NCI-H82 treated with DMSO at 0.1 percent for 48 hours (cell line): ENCODE results near the gene GALNT16.
"Not testable (repeated sequence)": the region's sequence is repeated elsewhere in the genome, so short reads cannot be mapped to it uniquely, and the experiment has no call there.

Source experiments
- DNase-seq: peaks from one replicate; lab custom pipeline; 2025; ENCODE audit not compliant: unreplicated experiment; lab: John Stamatoyannopoulos, UW

The GALNT16 gene

DNA sequence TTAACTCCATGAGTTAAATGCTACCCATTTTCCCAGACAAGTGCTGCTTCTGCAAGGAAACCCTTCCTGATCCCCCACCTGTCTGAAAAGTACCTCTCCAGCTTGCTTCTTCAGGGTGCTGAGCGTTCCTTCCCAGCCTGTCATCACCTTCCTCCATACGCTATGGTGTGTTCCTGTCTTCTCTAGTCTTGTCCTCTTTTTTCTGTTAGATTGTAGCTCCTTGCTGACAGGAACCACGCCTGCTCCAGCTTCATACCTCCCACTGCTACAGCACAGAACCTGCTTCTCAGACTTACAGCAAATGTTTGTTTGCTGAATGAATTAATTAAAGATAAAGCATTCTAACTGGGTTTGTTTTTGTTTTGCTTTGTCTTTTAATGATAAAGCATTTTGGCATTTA lies 99.0 kb downstream of the GALNT16 start:
- no peak for DNase-seq

DNA sequence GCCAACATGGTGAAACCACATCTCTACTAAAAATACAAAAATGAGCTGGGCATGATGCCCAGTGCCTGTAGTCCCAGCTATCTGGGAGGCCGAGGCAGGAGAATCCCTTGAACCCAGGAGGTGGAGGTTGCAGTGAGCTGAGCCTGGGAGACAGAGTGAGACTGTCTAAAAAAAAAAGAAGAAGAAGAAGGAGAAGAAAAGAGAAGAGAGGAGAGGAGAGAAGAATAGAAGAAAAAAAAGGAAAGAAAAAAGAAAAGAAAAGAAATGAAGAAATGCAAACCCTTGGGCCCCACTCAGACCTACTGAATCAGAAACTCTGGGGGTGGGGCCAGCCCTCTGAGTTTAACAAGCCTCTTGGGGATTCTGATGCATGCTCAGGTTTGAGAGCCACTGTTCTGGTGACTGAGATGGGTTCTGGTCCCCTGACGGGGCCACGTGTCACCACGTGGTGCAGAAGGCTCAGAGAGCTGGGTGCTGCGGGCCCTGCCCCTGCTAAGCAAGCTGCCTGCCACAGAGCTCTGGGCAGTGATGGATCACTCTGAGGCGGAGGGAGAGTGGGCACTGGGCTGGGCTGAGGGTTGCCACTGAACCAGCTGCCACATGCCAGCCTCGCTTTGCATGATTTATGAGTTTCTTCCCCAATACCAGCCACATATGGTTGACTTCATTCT lies 100.6 kb downstream of the GALNT16 start:
- no peak for DNase-seq

DNA sequence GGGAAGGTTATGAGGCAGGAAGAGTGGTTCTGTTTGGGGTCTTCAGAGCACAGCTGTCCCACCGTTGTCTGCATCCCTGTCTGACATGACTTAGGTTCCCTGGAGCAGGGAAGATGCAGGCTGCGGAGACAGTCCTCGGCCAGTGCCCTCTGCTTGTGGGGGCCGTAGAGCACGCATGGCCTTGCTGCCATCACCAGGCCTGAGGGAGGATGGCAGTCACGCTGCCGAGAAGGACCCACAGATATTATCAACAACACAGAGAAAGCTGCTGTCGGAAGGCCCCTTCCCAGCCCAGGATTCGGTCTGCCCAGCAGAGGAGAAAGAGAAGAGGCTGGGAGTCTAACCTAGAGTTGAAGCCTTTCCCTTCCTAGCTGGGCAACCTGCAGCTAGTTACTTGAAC lies 103.1 kb downstream of the GALNT16 start:
- DNase-seq, result no peak

DNA sequence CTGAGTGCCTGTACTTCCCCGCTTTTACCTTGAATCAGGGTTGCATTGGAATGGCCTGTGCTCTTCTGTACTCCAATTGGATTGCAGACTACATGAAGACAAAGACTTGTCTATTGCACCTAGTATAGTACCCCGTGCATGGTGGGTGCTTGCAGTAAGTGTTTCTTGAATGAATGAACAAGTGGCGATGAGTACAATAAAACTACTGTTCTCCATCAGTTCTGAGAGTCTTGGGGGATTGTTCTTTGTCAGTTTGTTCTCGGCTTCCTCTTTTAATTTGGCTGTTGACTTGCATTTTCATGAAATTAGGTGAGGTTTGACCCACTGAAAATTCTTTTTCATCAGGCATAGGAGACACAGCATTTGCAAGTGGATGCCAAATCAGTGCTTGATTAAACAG lies 104.0 kb downstream of the GALNT16 start:
- no peak for DNase-seq

DNA sequence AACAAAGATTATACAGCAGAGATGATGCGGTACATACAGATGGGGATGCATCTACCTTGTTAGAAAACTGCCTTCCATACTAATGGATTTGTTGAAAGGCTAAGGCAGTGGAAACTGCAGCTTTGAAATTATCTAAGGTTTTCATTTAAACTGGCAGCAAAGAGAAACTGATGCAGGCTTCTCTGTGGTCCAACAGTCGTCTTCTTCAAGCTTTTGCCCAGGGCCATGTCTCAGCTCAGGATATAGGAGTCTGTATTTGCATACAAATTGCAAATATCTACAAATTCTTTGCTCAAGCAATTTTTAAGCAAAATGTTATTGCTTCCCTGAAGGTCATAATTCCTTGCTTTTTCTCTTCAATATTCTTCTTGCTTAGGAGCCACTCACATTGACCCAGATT lies 104.4 kb downstream of the GALNT16 start:
- no peak for DNase-seq

DNA sequence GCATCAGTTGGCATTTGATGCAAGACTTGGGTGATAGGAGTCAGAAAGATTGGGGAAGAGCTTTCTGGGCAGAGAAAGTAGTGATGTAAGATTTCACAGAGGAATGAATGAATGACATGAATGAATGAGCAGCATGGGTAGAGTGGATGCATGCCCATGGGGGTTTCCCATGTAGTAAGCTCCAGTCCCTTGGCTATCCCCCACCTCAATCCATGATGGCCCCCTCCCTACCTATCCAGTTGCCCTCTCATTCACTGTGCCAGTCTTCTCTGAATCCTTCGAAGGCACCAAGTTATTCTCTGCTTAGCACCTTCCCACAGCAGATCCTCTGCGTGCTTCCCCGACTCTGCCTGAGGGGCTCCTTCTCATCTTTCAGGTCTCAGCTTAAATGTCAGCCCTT lies 106.1 kb downstream of the GALNT16 start:
- DNase-seq, result no peak

DNA sequence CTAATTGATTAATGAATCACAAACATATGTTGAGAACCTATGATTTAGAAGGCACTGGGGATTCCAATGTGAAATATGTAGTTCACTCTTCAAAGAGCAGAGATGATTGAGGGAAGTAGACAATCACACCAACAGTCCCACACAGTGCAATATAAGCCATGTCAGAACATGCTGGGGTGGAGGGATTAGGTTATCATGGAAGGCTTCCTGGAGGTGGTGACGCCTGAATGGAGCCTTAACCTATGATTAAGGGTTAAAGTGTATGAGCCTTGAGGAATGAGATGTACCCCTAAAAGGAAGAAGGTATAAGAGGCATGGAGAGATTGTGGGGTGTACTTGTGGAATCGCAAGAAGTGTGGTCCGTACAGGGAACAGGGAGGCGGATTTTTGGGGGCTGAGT lies 106.8 kb downstream of the GALNT16 start:
- no peak for DNase-seq

DNA sequence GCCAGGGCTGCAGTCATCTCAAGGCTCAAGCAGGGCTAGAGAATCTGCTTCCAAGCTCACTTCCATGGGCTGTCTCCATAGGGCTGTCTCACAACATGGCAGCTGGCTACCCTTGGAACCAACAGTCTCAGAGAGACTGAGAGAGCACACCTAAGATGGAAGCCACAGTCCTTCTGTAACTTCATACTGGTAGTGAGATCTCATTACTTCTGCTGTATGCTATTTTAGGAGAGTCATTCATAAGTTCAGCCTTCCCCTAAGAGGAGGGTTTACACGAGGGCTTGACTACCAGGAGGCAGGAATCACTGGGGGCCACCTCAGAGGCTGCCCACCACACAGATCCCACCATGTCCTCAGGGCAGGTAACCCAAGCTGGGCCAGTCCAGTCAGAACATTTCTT lies 108.4 kb downstream of the GALNT16 start:
- no peak for DNase-seq

DNA sequence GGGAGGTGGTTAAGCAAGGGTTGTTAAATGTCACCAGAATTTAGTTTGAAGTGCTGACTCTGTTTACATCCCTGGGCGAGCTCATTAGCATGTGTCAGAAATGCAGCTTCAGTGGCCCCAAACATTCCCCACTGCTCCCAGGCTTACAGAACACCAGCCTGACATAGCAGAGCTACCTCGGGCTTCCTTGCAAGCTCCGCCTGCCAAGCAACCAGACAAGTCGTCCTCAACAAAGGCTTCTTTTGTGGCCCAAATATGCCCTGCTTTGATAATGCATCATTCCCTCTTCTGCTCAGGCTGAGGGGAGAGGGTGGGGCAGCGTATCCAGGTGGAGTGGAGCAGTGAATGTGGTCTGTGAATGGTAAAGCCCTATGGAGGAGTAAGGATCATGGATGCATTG lies 110.1 kb downstream of the GALNT16 start:
- no peak for DNase-seq

DNA sequence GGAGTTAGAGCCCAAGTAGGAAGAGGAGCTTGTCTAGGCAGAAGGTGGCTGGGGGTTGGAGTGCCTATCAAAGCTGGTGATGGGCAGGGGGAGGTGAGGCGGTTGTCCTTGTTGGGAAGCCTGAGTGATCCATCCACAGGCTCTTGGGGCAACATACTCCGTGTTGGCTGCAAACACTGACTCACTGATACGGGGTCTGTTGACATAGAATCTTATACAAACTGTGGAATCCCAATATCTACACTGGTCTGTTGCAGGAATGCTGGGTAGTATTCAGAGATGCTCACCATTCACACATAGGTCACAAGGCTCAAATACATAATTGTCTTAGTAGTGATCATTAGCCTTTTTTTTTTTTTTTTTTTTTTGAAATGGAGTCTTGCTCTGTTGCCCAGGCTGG lies 112.2 kb downstream of the GALNT16 start:
- no peak for DNase-seq

DNA sequence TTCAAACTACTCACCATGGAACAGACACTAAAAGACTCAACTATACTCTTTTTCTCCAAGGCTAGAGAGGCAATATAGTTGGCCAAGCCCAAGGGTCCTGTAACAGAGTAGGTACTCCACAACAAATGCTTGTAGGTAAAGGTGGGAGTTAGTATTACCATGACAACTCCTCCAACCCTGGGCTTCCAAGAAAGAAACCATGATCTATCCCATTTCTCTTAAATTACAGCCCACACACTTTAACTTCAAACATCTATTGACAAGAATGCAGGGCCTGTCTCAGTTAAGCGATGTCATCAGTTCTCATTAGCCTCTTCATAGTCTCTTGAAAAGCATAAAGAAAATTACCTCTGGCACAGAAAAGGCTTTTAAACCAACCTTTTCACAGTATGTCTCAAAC lies 113.1 kb downstream of the GALNT16 start:
- no peak for DNase-seq

DNA sequence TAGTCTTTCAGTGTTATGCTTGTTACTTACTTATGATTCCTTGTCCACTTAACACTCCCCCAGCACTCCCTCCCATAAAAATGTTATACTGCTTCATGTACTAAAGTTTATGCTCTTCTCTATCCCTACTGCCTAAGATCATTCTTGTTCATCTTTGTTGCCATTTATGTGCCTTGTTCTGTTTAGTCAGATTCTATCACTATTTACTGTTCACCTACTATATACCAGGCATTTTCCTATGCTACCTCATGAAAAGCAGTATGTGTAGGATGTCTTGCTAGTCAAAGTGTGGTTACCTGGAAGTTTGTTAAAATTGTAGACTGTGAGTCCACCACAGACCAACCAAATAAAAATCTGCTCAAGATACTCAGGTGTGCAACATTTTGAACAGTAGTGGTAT lies 114.3 kb downstream of the GALNT16 start:
- DNase-seq, result no peak

DNA sequence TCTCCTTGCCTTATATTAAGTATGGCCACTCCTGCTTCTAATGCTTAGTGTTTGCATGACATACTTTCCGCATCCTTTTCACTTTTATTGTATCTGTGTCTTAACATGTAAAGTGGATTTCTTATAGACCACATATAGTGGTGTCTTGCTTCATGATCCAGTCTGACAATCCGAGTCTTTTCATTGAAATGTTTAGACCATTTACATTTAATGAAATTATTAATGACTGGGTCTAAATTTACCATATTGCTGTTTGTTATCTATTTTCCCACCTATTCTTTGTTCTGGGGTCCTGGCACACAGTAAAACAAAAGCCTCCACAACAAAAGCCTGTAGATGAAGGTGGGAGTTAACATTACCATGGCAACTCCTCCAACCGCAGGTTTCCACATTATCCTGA lies 115.2 kb downstream of the GALNT16 start:
- DNase-seq, result no peak

DNA sequence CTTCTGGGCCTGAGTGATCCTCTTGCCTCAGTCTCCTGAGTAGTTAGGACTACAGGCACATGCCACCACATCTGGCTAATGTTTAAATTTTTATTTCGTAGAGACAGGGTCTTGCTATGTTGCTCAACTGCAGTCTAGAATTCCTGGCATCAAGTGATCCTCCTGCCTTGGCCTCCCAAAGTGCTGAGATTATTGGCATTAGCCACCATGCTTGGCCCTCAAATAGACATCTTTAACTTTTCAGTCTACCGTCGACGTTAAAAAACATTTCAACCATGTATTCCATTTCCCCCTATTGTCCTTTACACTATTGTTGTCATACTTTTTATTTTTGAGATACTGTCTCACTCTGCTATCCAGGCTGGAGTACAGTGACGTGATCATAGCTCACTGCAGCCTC lies 115.8 kb downstream of the GALNT16 start:
- no peak for DNase-seq

DNA sequence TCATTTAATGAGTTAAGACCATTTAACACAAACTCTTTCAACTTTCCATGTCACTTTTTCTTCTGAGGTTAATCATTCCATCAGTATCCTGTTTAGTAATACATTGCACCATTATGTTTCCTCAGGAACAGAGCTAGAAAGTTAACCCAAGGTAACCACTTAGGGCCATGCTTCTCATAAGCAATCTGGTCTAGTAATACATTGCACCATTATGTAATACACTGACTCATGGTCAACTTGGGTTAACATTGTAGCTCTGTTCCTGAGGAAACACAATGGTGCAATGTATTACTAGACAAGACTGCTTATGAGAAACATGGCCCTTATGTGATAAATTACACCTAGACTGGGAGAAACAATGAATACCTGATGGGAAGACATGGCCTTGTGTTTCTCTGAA lies 116.5 kb downstream of the GALNT16 start:
- DNase-seq, result no peak

DNA sequence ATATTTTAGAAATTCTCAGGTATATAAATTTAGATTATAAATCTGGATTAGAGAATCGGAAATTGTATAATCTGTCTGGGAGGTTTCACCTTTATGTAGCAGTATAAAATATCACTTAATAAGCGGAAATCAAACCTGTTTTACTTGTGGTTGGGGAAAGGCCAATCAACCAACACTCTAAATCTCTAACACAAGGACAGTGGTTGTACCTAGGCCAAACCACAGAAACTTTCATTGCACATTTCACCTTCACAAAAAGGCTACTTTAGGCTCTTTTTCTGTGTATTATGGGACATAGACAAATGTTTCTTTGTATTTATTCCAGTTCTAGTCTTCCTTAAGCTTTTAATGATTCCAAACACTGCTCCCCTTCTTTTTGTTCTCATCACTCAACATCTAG lies 118.3 kb downstream of the GALNT16 start:
- DNase-seq, result no peak

DNA sequence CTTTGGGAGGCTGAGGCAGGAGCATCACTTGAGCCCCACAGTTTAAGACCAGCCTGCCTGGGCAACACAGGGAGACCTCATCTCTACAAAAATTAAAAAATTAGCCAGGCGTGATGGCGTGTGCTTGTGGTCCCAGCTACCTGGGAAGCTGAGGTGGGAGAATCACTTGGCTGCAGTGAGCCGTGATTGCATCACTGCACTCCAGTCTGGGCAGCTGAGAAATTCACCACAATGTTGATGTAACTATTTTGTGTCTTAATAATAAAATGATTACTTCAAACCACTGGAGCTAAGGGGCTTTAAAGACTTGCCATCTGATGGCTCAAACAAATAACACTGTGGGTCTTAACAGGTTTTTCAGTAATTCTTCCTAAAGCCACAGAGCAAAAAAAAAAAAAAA lies 127.4 kb downstream of the GALNT16 start:
- no peak for DNase-seq

DNA sequence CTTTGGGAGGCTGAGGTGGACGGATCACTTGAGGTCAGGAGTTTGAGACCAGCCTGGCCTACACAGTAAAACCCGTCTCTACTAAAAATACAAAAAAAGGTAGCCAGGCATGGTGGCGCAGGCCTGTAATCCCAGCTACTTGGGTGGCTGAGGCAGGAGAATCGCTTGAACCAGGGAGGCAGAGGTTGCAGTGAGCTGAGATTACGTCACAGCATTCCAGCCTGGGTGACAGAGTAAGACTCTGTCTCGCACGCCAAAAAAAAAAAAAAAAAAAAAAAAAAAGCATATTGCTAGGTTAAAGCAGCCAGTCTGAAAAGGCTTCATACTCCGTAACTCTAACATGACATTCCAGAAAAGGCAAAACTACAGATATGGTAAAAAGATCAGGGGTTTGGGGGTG lies 131.4 kb downstream of the GALNT16 start:
- DNase-seq, result not testable (repeated sequence)

DNA sequence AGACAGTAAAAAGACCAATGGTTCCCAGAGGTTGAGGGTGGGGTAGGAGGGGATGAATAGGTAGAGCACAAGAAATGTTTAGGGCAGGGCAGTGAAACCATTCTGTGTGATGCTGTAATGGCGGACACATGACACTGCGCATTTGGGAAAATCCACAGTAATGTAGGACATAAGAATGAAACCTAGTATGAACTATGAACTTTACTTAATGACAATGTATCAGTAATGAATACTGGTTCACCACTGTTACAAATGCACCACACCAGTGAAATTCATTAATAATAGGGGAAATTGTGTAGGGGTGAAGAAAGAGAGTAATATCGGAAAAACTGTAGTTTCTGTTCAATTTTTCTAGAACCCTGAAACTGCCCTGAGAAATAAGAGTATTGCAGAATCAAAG lies 132.5 kb downstream of the GALNT16 start:
- no peak for DNase-seq

DNA sequence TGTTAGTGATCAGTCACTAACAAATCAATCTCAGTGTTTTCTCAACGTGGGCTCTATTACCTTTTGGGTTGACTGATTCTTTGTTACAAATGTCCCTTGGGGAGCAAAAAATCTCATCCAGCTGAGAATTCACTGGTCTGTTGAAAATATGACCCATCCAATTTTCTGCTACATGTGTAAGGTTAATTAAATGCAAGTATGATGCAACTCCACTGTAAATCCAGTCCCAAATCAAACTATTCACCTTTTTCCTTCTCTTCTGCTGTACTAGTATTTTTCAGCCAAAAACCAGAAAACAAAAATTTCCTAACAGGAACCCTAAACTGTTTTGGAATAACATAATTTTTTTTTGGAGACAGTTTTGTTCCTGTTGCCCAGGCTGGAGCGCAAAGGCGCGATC lies 136.0 kb downstream of the GALNT16 start:
- DNase-seq, result no peak

DNA sequence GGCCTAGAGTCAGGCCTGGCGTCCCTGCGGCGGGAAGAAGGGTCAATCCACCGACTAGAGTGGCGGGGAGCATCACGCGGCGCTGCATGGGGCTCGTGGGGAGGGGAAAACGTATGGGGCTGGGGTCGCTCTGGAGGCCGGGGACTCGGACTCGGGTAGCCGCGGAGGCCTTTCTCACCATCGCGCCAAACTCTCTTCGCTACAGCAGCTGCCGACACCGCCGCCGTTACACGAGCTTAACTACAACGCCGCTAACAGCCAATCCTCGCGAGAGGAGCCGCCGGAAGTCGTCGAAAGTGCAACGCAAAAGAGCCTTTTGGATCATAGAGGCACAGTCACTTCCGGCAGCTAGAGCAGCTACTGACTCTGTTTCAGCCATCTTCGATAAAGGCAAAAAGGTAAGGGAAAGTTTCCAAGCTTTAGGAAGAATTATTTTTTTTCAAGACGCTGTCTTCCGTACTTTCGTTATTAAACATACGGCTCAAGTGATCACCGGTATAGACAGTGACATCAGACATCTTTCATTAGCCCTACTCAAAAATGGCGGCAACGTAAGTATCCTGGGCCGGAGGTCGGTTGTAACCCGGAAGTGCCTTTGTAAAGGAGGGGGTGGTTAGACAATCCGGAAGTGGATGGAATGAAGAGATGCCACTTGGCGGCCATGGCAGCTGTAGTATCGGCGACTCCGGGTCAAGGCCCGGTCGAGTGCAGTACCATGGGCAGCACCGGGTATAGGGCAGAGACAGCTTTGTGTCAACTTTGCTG lies 138.3 kb downstream of the GALNT16 start, which contains the start of the genes ERH and SLC39A9:
ERH (minus strand) TSS at position 247 of the 765 bp plus-strand sequence; CDS start at position 181, 66 bp downstream.
SLC39A9 (plus strand) TSS at position 640 of the 765 bp plus-strand sequence. CDS start 678 bp downstream, outside the sequence.
- peak; percentile 97 for DNase-seq

DNA sequence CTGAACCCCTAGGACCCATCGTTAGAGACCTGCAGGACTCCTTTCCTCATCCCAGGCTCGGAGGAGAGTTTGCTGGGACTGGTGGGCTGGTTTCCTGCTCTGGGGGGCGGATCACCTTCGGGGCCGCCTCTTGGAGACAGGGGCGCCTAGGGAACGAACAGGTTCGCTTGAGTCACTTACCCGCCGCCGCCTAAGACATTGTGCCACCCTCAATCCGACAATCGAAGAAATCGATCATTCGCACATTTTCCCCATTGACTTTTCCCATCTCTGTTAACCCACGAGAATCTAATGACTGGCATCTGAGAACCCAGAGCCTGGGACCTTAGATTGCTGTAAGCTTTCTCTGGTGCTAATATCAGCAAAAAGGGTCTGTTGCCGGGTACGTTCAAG lies 138.9 kb downstream of the GALNT16 start:
- DNase-seq, result no peak

DNA sequence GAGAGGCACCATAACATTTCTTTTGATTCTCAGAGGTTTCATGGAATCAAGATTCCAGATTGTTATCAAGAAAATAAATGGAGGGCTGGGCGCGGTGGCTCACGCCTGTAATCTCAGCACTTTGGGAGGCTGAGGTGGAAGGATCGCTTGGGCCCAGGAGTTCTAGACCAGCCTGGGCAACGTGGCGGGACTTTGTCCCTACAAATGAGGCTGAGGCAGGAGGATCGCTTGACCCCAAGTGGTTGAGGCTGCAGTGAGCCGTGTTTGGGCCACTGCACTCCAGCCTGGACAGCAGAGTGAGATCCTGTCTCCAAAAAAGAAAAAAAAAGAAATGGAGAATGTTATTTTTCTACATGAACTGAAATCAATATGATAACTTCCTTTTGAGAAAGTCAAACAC lies 139.8 kb downstream of the GALNT16 start:
- no peak for DNase-seq
